HFFc6 (cell line): ENCODE data around the gene DYNC1I1. TPM values are rescaled to one million over a fixed set of nuclear protein-coding genes. Genes with fewer than 3 reads are reported as not detected.

Source experiments
- DNase-seq: peaks from one replicate; pipeline ENCODE4 v3.0.0-alpha.2; 2018
- H3K27ac Mint-ChIP-seq: 2 replicates; pipeline ENCODE4 v1.8.0; 2020; ENCODE audit warnings: mild to moderate bottlenecking, mixed read lengths
- H3K27me3 Mint-ChIP-seq: 2 replicates; pipeline ENCODE4 v1.8.0; 2021; ENCODE audit warnings: mild to moderate bottlenecking, moderate library complexity, mixed read lengths; ENCODE audit not compliant: insufficient read depth
- H3K36me3 Mint-ChIP-seq: 2 replicates; pipeline ENCODE4 v1.8.0; 2021; ENCODE audit warnings: low read depth, mixed read lengths
- H3K4me1 Mint-ChIP-seq: 2 replicates; pipeline ENCODE4 v1.8.0; 2020; ENCODE audit warnings: low read depth, mixed read lengths
- H3K4me3 Mint-ChIP-seq: 2 replicates; pipeline ENCODE4 v1.8.0; 2020; ENCODE audit warnings: mild to moderate bottlenecking, moderate library complexity, mixed read lengths
- H3K9me3 Mint-ChIP-seq: 2 replicates; pipeline ENCODE4 v1.8.0; 2020; ENCODE audit warnings: mild to moderate bottlenecking, mixed read lengths
- CTCF ChIP-seq: fragments of 200-600 bp; sonication (generic); IDR thresholded peaks from 2 replicates; pipeline ENCODE4 v1.5.0; 2021; ENCODE audit warnings: antibody characterized with exemption, mild to moderate bottlenecking
- total RNA-seq, 6 experiments: library from RNA; stranded (reverse); fragmentation: NEBNext Ultra II Directional; extraction: Animal tissue kit (Norgen Biotek cat#: 25700); gene quantifications; 2 replicates in 1 of 6; 3 replicates in 5 of 6; pipeline ENCODE4 v1.2.3, GENCODE V29; 2021

Gene DYNC1I1
- total RNA-seq, 6 experiments from 2014 or later: 0.08 to 0.34 (median 0.14) TPM; not detected in 1

- Mint-ChIP-seq H3K9me3 (peaks cover 9% of the 10 kb centered on the region), H3K4me1 (no peaks in the 10 kb centered on the region), H3K27ac (no peak overlapping the region), H3K36me3 (no peaks in the 10 kb centered on the region), H3K4me3 (no peak overlapping the region), H3K27me3 (peaks cover under 1% of the 10 kb centered on the region; the same call in 1 of the 2 replicates)
- TF ChIP-seq CTCF: no peak
- DNase-seq: no peak
Observed at GRCh38 chr7:95777269-95777668, 4.9 kb downstream of the DYNC1I1 start.

DNA sequence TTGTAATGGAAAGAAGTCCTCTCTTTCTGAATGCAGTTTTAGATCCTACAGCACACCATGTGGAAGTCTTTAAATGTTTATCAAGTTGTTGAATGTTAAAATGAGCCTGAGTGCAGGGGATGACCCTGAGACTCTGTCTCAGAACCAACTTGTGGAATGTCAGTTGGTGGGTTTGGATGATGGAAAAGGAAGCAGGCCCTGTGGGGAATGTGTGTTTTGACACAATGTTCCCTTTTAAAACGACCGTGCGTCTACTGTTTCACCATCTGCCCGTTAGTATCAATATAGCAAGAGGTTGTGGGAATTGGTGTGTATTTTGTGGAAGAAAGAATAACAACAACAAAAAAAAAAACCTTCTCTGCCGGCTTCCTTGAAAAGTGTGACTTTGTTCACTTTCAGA is 8.3 kb downstream of the DYNC1I1 start:
- no peak overlapping the region for H3K27ac Mint-ChIP-seq
- no peaks in the 10 kb centered on the region for H3K4me1 Mint-ChIP-seq
- TF ChIP-seq CTCF: no peak
- H3K36me3 Mint-ChIP-seq: no peaks in the 10 kb centered on the region
- H3K27me3 Mint-ChIP-seq: peaks cover 4% of the 10 kb centered on the region; the same call in 1 of the 2 replicates
- H3K9me3 Mint-ChIP-seq: peaks cover 20% of the 10 kb centered on the region
- H3K4me3 Mint-ChIP-seq: no peak overlapping the region
- DNase-seq: no peak

GRCh38 chr7:95781961-95782586 is 9.7 kb downstream of the DYNC1I1 start:
- DNase-seq: no peak
- H3K27ac Mint-ChIP-seq: no peak overlapping the region
- H3K4me3 Mint-ChIP-seq: no peak overlapping the region
- H3K36me3 Mint-ChIP-seq: no peaks in the 10 kb centered on the region
- peaks cover 21% of the 10 kb centered on the region for H3K9me3 Mint-ChIP-seq
- TF ChIP-seq CTCF: no peak
- H3K27me3 Mint-ChIP-seq: peaks cover 4% of the 10 kb centered on the region; the same call in 1 of the 2 replicates
- H3K4me1 Mint-ChIP-seq: no peaks in the 10 kb centered on the region

- Mint-ChIP-seq H3K36me3 (no peaks in the 10 kb centered on the region), H3K4me3 (no peak overlapping the region), H3K27ac (no peak overlapping the region), H3K4me1 (no peaks in the 10 kb centered on the region), H3K27me3 (peaks cover 4% of the 10 kb centered on the region; the same call in 1 of the 2 replicates), H3K9me3 (peaks cover 34% of the 10 kb centered on the region)
- TF ChIP-seq CTCF: no peak
- no peak for DNase-seq
Observed at GRCh38 chr7:95784796-95785195, 12.4 kb downstream of the DYNC1I1 start.

DNA sequence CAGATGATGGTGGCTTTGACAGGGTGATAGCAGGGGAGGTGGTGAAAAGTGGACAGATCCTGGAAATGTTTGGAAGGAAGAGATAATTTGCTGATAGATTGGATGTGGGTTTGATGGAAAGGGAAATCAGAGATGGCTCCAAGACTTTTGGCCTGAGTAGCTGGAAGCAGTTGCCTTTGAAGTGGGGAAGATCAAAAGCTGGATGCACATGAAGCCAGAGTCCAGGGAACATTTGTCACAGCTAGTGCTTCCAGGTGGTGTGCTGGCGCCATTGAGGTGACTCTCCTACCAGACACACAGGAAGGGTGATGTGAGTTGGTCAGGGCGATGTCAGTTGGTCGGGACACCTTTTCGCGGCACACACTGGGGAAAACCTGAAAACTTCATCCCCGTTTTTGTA is 15.9 kb downstream of the DYNC1I1 start:
- Mint-ChIP-seq H3K4me3 (no peak overlapping the region), H3K27ac (no peak overlapping the region), H3K36me3 (no peaks in the 10 kb centered on the region), H3K27me3 (peaks cover 4% of the 10 kb centered on the region; the same call in 1 of the 2 replicates), H3K4me1 (no peaks in the 10 kb centered on the region), H3K9me3 (peaks cover 42% of the 10 kb centered on the region)
- no peak for DNase-seq
- TF ChIP-seq CTCF: no peak
